HEK293 (cell line): ENCODE data around the gene ZNF785.

ENCODE experiments used
- CTCF ChIA-PET: fragments of 350-600 bp; formaldehyde crosslinking; extraction: SDS; loops from one replicate; lab custom pipeline; 2021; ENCODE audit warnings: antibody characterized with exemption; lab: Yijun Ruan, JAX
- POLR2A ChIA-PET: fragments of 300-600 bp; formaldehyde crosslinking; extraction: SDS; loops from one replicate; lab custom pipeline; 2020; ENCODE audit warnings: antibody characterized with exemption, inconsistent platforms; lab: Yijun Ruan, JAX
- H3K27ac ChIP-seq: fragments of 200-500 bp; sonication (Bioruptor generic); 2 replicates; pipeline ENCODE4 v1.5.1; 2014; ENCODE audit warnings: low read depth, low read length, control low read depth, inconsistent platforms; ENCODE audit errors: extremely low read depth
- H3K36me3 ChIP-seq, 2 experiments: fragments of 200-500 bp in 1 of 2; sonication (Bioruptor generic) in 1 of 2; 1 replicate in 1 of 2; 2 replicates in 1 of 2; pipeline ENCODE4 v1.5.1; 2014 to 2017; ENCODE audit warnings: inconsistent platforms in 2 of 2, low read length in 2 of 2; ENCODE audit not compliant: control insufficient read depth in 2 of 2, insufficient read depth in 1 of 2
- H3K4me1 ChIP-seq: fragments of 200-500 bp; sonication (Bioruptor generic); 2 replicates; pipeline ENCODE4 v1.5.1; 2014; ENCODE audit warnings: mild to moderate bottlenecking, low read length, inconsistent platforms; ENCODE audit not compliant: control insufficient read depth, insufficient read depth
- H3K4me3 ChIP-seq: 2 replicates; pipeline ENCODE4 v1.5.1; 2011; ENCODE audit warnings: low read depth, mild to moderate bottlenecking, control low read depth, low read length, moderate library complexity
- H3K9me3 ChIP-seq: fragments of 200-500 bp; sonication (Bioruptor generic); 2 replicates; pipeline ENCODE4 v1.5.1; 2014; ENCODE audit warnings: low read depth, low read length, inconsistent platforms; ENCODE audit not compliant: control insufficient read depth, insufficient read depth
- EGR2 ChIP-seq: fragments of 450-650 bp; formaldehyde crosslinking; IDR thresholded peaks from 2 replicates; pipeline ENCODE4 v1.5.1; 2016; ENCODE audit warnings: low read depth, missing biosample characterization, missing genetic modification characterization
- IKZF3 ChIP-seq: fragments of 450-650 bp; IDR thresholded peaks from 2 replicates; pipeline ENCODE4 v1.5.0; 2018; ENCODE audit warnings: missing biosample characterization, mild to moderate bottlenecking, missing genetic modification characterization, moderate library complexity
- MYNN ChIP-seq: fragments of 450-650 bp; formaldehyde crosslinking; IDR thresholded peaks from 2 replicates; pipeline ENCODE4 v1.5.1; 2016; ENCODE audit warnings: missing biosample characterization, missing genetic modification characterization, borderline replicate concordance
- PRDM1 ChIP-seq: fragments of 450-650 bp; formaldehyde crosslinking; IDR thresholded peaks from 2 replicates; pipeline ENCODE4; 2016; ENCODE audit warnings: missing biosample characterization, missing genetic modification characterization
- SETDB1 ChIP-seq: IDR thresholded peaks from one replicate; pipeline ENCODE4 v1.6.1; 2017; ENCODE audit warnings: mild to moderate bottlenecking, low read length, moderate library complexity, mixed read lengths; ENCODE audit not compliant: insufficient read length
- ZFHX2 ChIP-seq: fragments of 450-650 bp; formaldehyde crosslinking; conservative IDR thresholded peaks from 2 replicates; pipeline ENCODE4 v1.5.1; 2016; ENCODE audit warnings: missing biosample characterization, missing genetic modification characterization
- ZIC2 ChIP-seq: fragments of 450-650 bp; formaldehyde crosslinking; IDR thresholded peaks from 2 replicates; pipeline ENCODE4 v1.5.1; 2016; ENCODE audit warnings: missing biosample characterization, missing genetic modification characterization
- ZNF133 ChIP-seq: fragments of 450-650 bp; formaldehyde crosslinking; IDR thresholded peaks from 2 replicates; pipeline ENCODE4 v1.5.1; 2016; ENCODE audit warnings: missing biosample characterization, missing genetic modification characterization
- ZNF23 ChIP-seq: fragments of 450-650 bp; formaldehyde crosslinking; IDR thresholded peaks from 2 replicates; pipeline ENCODE4 v1.5.1; 2016; ENCODE audit warnings: missing biosample characterization, missing genetic modification characterization, borderline replicate concordance
- ZNF239 ChIP-seq: fragments of 450-650 bp; formaldehyde crosslinking; IDR thresholded peaks from 2 replicates; pipeline ENCODE4 v1.5.1; 2016; ENCODE audit warnings: missing biosample characterization, missing genetic modification characterization
- ZNF24 ChIP-seq: fragments of 450-650 bp; formaldehyde crosslinking; IDR thresholded peaks from 2 replicates; pipeline ENCODE4 v1.5.1; 2016; ENCODE audit warnings: missing biosample characterization, missing genetic modification characterization
- ZNF292 ChIP-seq: fragments of 450-650 bp; formaldehyde crosslinking; IDR thresholded peaks from 2 replicates; pipeline ENCODE4 v1.5.1; 2016; ENCODE audit warnings: low read depth, missing biosample characterization, missing genetic modification characterization, borderline replicate concordance
- ZNF394 ChIP-seq: fragments of 450-650 bp; formaldehyde crosslinking; IDR thresholded peaks from 2 replicates; pipeline ENCODE4 v1.5.1; 2016; ENCODE audit warnings: missing biosample characterization, missing genetic modification characterization, mild to moderate bottlenecking, moderate library complexity, borderline replicate concordance
- ZNF529 ChIP-seq: fragments of 450-650 bp; formaldehyde crosslinking; IDR thresholded peaks from 2 replicates; pipeline ENCODE4 v1.5.1; 2017; ENCODE audit warnings: missing genetic modification characterization, missing biosample characterization; ENCODE audit not compliant: insufficient replicate concordance
- ZNF558 ChIP-seq: fragments of 450-650 bp; formaldehyde crosslinking; IDR thresholded peaks from 2 replicates; pipeline ENCODE4 v1.5.1; 2016; ENCODE audit warnings: missing biosample characterization, missing genetic modification characterization
- ZNF600 ChIP-seq: fragments of 450-650 bp; formaldehyde crosslinking; IDR thresholded peaks from 2 replicates; pipeline ENCODE4 v1.5.1; 2016; ENCODE audit warnings: missing biosample characterization, missing genetic modification characterization
- ZNF629 ChIP-seq: fragments of 450-650 bp; formaldehyde crosslinking; IDR thresholded peaks from 2 replicates; pipeline ENCODE4 v1.5.1; 2017; ENCODE audit warnings: missing biosample characterization, missing genetic modification characterization
- ZNF791 ChIP-seq: fragments of 450-650 bp; formaldehyde crosslinking; IDR thresholded peaks from 2 replicates; pipeline ENCODE4 v1.5.1; 2016; ENCODE audit warnings: missing biosample characterization, missing genetic modification characterization
- TF ChIP-seq, protein P1 (sequence below): fragments of 450-650 bp; formaldehyde crosslinking; IDR thresholded peaks from 2 replicates; pipeline ENCODE4 v1.5.1; 2016; ENCODE audit warnings: missing biosample characterization, missing genetic modification characterization
- TF ChIP-seq, protein P2 (sequence below): fragments of 450-650 bp; formaldehyde crosslinking; IDR thresholded peaks from 2 replicates; pipeline ENCODE4 v1.5.1; 2016; ENCODE audit warnings: missing biosample characterization, missing genetic modification characterization, low read depth
- TF ChIP-seq, protein P3 (sequence below): fragments of 450-650 bp; formaldehyde crosslinking; IDR thresholded peaks from 2 replicates; pipeline ENCODE4 v1.5.1; 2016; ENCODE audit warnings: missing biosample characterization, missing genetic modification characterization
- TF ChIP-seq, protein P4 (sequence below): fragments of 450-650 bp; formaldehyde crosslinking; IDR thresholded peaks from 2 replicates; pipeline ENCODE4 v1.5.0; 2017; ENCODE audit warnings: missing biosample characterization, missing genetic modification characterization, borderline replicate concordance

Gene ZNF785

DNA sequence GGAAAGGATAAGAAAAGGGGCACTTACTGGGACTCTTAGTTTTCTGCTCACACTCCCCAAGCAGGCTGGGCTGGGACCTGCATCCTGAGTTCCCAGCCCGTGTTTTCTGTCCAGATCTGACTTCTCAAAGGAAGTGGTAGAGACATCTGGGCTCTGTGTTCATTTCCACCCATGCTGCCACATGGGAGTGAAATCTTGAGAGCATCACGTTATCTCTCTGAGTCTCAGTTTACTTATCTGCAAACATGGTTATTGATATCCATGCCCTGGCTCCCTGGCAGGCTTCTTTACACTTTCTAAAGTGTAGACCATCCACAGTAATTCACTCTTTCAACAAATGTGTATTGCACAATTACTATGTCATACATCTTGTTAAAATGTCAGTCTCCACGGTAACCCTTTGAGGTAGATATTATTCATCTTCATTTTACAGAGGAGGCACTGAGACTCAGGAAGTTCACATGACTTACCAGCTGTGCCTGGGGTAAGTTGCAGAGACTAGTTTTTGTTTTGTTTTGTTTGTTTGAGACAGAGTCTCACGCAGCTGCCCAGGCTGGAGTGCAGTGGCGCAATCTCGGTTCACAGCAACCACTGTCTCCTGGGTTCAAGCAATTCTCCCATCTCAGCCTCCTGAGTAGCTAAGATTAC is 17.4 kb downstream of the ZNF785 start (continued):
- TF ChIP-seq, protein P1, sequence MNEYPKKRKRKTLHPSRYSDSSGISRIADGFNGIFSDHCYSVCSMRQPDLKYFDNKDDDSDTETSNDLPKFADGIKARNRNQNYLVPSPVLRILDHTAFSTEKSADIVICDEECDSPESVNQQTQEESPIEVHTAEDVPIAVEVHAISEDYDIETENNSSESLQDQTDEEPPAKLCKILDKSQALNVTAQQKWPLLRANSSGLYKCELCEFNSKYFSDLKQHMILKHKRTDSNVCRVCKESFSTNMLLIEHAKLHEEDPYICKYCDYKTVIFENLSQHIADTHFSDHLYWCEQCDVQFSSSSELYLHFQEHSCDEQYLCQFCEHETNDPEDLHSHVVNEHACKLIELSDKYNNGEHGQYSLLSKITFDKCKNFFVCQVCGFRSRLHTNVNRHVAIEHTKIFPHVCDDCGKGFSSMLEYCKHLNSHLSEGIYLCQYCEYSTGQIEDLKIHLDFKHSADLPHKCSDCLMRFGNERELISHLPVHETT = no peak
- TF ChIP-seq ZNF600 (tag by site-specific recombination) = peak; percentile 60
- TF ChIP-seq, protein P2, sequence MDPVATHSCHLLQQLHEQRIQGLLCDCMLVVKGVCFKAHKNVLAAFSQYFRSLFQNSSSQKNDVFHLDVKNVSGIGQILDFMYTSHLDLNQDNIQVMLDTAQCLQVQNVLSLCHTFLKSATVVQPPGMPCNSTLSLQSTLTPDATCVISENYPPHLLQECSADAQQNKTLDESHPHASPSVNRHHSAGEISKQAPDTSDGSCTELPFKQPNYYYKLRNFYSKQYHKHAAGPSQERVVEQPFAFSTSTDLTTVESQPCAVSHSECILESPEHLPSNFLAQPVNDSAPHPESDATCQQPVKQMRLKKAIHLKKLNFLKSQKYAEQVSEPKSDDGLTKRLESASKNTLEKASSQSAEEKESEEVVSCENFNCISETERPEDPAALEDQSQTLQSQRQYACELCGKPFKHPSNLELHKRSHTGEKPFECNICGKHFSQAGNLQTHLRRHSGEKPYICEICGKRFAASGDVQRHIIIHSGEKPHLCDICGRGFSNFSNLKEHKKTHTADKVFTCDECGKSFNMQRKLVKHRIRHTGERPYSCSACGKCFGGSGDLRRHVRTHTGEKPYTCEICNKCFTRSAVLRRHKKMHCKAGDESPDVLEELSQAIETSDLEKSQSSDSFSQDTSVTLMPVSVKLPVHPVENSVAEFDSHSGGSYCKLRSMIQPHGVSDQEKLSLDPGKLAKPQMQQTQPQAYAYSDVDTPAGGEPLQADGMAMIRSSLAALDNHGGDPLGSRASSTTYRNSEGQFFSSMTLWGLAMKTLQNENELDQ (tag by site-specific recombination) = no peak
- 0 out of 2 replicates have a peak, but pooled peaks have one; percentile 11 for TF ChIP-seq ZNF558
- peak; percentile 90 for TF ChIP-seq ZNF629 (tag by site-specific recombination)
- no peak for TF ChIP-seq ZNF23 (tag by site-specific recombination)
- TF ChIP-seq PRDM1 (tag by site-specific recombination) = 0 out of 2 replicates have a peak, but pooled peaks have one; percentile 9
- peak; percentile 95 for TF ChIP-seq ZIC2 (tag by site-specific recombination)
- TF ChIP-seq, protein P3, sequence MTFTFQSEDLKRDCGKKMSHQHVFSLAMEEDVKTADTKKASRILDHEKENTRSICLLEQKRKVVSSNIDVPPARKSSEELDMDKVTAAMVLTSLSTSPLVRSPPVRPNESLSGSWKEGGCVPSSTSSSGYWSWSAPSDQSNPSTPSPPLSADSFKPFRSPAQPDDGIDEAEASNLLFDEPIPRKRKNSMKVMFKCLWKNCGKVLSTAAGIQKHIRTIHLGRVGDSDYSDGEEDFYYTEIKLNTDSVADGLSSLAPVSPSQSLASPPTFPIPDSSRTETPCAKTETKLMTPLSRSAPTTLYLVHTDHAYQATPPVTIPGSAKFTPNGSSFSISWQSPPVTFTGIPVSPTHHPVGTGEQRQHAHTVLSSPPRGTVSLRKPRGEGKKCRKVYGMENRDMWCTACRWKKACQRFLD (tag by site-specific recombination) = no peak
- peak; percentile 48; the same call in 1 of the 2 replicates for TF ChIP-seq IKZF3 (tag by site-specific recombination)
- TF ChIP-seq ZNF394 = peak; percentile 61; the same call in 1 of the 2 replicates
- no peak for TF ChIP-seq ZNF791 (tag by site-specific recombination)
- TF ChIP-seq, protein P4, sequence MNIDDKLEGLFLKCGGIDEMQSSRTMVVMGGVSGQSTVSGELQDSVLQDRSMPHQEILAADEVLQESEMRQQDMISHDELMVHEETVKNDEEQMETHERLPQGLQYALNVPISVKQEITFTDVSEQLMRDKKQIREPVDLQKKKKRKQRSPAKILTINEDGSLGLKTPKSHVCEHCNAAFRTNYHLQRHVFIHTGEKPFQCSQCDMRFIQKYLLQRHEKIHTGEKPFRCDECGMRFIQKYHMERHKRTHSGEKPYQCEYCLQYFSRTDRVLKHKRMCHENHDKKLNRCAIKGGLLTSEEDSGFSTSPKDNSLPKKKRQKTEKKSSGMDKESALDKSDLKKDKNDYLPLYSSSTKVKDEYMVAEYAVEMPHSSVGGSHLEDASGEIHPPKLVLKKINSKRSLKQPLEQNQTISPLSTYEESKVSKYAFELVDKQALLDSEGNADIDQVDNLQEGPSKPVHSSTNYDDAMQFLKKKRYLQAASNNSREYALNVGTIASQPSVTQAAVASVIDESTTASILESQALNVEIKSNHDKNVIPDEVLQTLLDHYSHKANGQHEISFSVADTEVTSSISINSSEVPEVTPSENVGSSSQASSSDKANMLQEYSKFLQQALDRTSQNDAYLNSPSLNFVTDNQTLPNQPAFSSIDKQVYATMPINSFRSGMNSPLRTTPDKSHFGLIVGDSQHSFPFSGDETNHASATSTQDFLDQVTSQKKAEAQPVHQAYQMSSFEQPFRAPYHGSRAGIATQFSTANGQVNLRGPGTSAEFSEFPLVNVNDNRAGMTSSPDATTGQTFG (tag by site-specific recombination) = no peak

DNA sequence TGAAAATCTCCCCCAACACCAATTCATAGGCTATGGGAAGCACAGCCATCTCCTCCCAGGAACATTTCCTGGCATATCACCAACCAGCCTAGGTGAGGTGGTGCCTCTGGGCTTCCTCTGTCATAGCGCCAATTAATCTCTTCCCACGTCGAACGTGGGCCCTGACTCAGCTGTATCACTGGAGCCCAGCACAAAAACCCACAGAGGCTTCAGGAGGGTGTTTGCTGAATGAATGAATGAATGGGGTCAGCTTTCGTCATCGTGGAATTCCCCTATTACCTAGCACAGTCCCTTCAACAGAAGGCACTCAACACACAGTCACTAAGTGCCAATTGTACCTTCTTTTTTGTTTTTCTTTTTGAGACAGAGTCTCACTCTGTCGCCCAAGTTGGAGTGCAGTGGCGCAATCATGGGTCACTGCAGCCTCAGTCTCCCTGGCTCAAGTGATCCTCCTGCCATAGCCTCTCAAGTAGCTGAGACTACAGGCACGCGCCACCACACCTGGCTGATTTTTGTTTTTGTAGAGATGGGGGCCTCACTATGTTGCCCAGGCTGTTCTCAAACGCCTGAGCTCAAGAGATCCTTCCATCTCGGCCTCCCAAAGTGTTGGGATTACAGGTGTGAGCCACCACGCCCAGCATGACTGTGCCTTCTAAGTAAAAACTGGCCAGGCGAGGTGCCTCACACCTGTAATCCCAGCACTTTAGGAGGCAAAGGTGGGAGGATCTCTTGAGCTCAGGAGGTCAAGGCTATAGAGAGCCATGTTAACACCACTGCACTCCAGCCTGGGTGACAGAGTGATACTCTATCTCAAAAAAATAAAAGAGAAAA is 18.1 kb downstream of the ZNF785 start:
- no peak overlapping the region for H3K4me3 ChIP-seq
- H3K27ac ChIP-seq = no peak overlapping the region
- POLR2A ChIA-PET = interaction anchor here (0.5 to 1.3 kb wide), 5 partner anchors 9 to 1596 kb away, joined by 3 to 6 read pairs (median 5); partner anchors contain the start of gene ZNF764
- CTCF ChIA-PET = interaction anchor here (1.1 to 1.5 kb wide), 2 partner anchors 32 to 48 kb away, joined by 4 read pairs; partner anchors contain the start of gene ZNF747
- H3K36me3 ChIP-seq = no peaks in the 10 kb centered on the region
- TF ChIP-seq SETDB1 = no peak
- 0 out of 2 replicates have a peak, but pooled peaks have one; percentile 5 for TF ChIP-seq ZNF292 (tag by site-specific recombination)
- peak; percentile 85 for TF ChIP-seq ZNF24 (tag by site-specific recombination)
- TF ChIP-seq ZNF239 = no peak
- TF ChIP-seq ZFHX2 (tag by site-specific recombination) = peak; percentile 66
- peak; percentile 67 for TF ChIP-seq ZNF133
- TF ChIP-seq ZNF529 (tag by site-specific recombination) = peak; percentile 1
- TF ChIP-seq EGR2 (tag by site-specific recombination) = peak; percentile 77
- TF ChIP-seq MYNN (tag by site-specific recombination) = no peak
- H3K4me1 ChIP-seq = peaks cover 2% of the 10 kb centered on the region; the same call in 1 of the 2 replicates
- H3K9me3 ChIP-seq = no peaks in the 10 kb centered on the region
